Endothelial cell of umbilical vein (primary cell): ENCODE results near the gene CD226. TPM values are rescaled to one million over a fixed set of nuclear protein-coding genes. Genes with fewer than 3 reads are reported as not detected.

Experiments used
- BruUV-seq: library from RNA; stranded (reverse); fragments of 400-500 nt; replicated peaks from 2 replicates; lab custom pipeline; 2021; lab: Mats Ljungman, UMichigan
- CTCF ChIA-PET: fragments of 300-600, 350-600 bp; sonication (Branson Sonifier 250); formaldehyde crosslinking; loops from one replicate; lab custom pipeline; 2021; ENCODE audit warnings: antibody characterized with exemption, inconsistent platforms; lab: Charles Lee
- POLR2A ChIA-PET: fragments of 300-600, 350-600 bp; sonication (Branson Sonifier 250); formaldehyde crosslinking; loops from one replicate; lab custom pipeline; 2021; ENCODE audit warnings: antibody characterized with exemption, inconsistent platforms; lab: Charles Lee
- DNase-seq: peaks from one replicate; pipeline ENCODE4 v3.0.0-alpha.2; 2011; ENCODE audit warnings: low read depth, low spot score
- FAIRE-seq: peaks from 2 replicates; lab custom pipeline; 2011; peaks lifted over from hg19 to GRCh38; lab: Jason Lieb, UNC
- H2AFZ ChIP-seq: 2 replicates; pipeline ENCODE4 v1.6.0; 2012; ENCODE audit warnings: low read depth, low read length, control low read depth, inconsistent platforms
- H3K27ac ChIP-seq: 2 replicates; pipeline ENCODE4 v1.5.1; 2011; ENCODE audit warnings: low read depth, mild to moderate bottlenecking, control low read depth, low read length, moderate library complexity; ENCODE audit not compliant: insufficient read depth
- H3K27me3 ChIP-seq, 2 experiments: 2 replicates each; pipeline versions ENCODE4 v1.6.0 to v1.6.1; 2011; ENCODE audit warnings: low read length in 2 of 2, mixed read lengths in 1 of 2; ENCODE audit not compliant: control insufficient read depth in 2 of 2, insufficient read depth in 2 of 2
- H3K36me3 ChIP-seq, 2 experiments: 2 replicates in 1 of 2; 3 replicates in 1 of 2; pipeline ENCODE4 v1.5.1; 2011; ENCODE audit warnings: low read length in 2 of 2, mild to moderate bottlenecking in 1 of 2, moderate library complexity in 1 of 2; ENCODE audit not compliant: control insufficient read depth in 2 of 2, insufficient read depth in 2 of 2; ENCODE audit errors: extremely low read depth in 1 of 2
- H3K4me1 ChIP-seq: 3 replicates; pipeline ENCODE4 v1.5.1; 2011; ENCODE audit warnings: mild to moderate bottlenecking, low read length; ENCODE audit not compliant: control insufficient read depth, insufficient read depth; ENCODE audit errors: extremely low read depth
- H3K4me2 ChIP-seq: 2 replicates; pipeline ENCODE4 v1.6.1; 2011; ENCODE audit warnings: low read length, control low read depth, mixed read lengths; ENCODE audit not compliant: insufficient read depth
- H3K4me3 ChIP-seq, 3 experiments: fragments of 200-600 bp in 1 of 3; sonication (generic), shearing (Covaris generic) in 1 of 3; replicated peaks in 1 of 3; 2 replicates each; pipeline ENCODE4 v1.5.1; 2011 to 2016; ENCODE audit warnings: control low read depth in 3 of 3, low read length in 3 of 3, mild to moderate bottlenecking in 2 of 3, inconsistent platforms in 1 of 3, low read depth in 1 of 3, moderate library complexity in 1 of 3; ENCODE audit not compliant: insufficient read depth in 1 of 3
- H3K79me2 ChIP-seq: 2 replicates; pipeline ENCODE4 v1.6.0; 2012; ENCODE audit warnings: low read length, inconsistent platforms; ENCODE audit not compliant: control insufficient read depth, insufficient read depth
- H3K9ac ChIP-seq: replicated peaks from 2 replicates; pipeline ENCODE3; 2011; ENCODE audit warnings: low read length, control low read depth; ENCODE audit not compliant: insufficient read depth; ENCODE audit errors: extremely low read depth
- H3K9me1 ChIP-seq: replicated peaks from 3 replicates; pipeline ENCODE4 v1.6.0; 2011; ENCODE audit warnings: mild to moderate bottlenecking, low read length; ENCODE audit not compliant: control insufficient read depth, insufficient read depth; ENCODE audit errors: extremely low read depth
- H3K9me3 ChIP-seq: replicated peaks from 2 replicates; pipeline ENCODE4 v1.5.1; 2012; ENCODE audit warnings: low read length, inconsistent platforms; ENCODE audit not compliant: control insufficient read depth, insufficient read depth
- H4K20me1 ChIP-seq: replicated peaks from 2 replicates; pipeline ENCODE3; 2011; ENCODE audit warnings: mild to moderate bottlenecking, low read length; ENCODE audit not compliant: control insufficient read depth, insufficient read depth; ENCODE audit errors: extremely low read depth
- FOS ChIP-seq: IDR thresholded peaks from 2 replicates; pipeline ENCODE4 v1.6.1; 2011; ENCODE audit warnings: mild to moderate bottlenecking, low read length, moderate library complexity, borderline replicate concordance; ENCODE audit not compliant: insufficient read depth
- JUN ChIP-seq: IDR thresholded peaks from 2 replicates; pipeline ENCODE4 v1.6.1; 2011; ENCODE audit warnings: borderline replicate concordance, low read depth; ENCODE audit not compliant: insufficient read length, insufficient read depth
- MYC ChIP-seq: IDR thresholded peaks from one replicate; pipeline ENCODE4 v1.6.1; 2011; ENCODE audit warnings: mild to moderate bottlenecking, low read depth, low read length
- POLR2A ChIP-seq: IDR thresholded peaks from 2 replicates; pipeline ENCODE4 v1.6.1; 2012; ENCODE audit warnings: low read depth, mild to moderate bottlenecking, control low read depth, low read length
- dilution Hi-C: fragments of 300-500 bp; cut with MboI; formaldehyde crosslinking; loops from one replicate; pipeline ENCODE4 v1.15.0; 2019; ENCODE audit warnings: low sequenced_read_pairs; ENCODE audit not compliant: extremely low pct_ligation_motif_present
- intact Hi-C: fragments of 100-400 bp; cut with micrococcal nuclease; formaldehyde crosslinking; loops from one replicate; pipeline ENCODE4 v1.10.0; 2022
- polyA plus RNA-seq, 4 experiments: library from polyadenylated mRNA; depleted of rRNA in 3 of 4; stranded (reverse) in 3 of 4; unstranded in 1 of 4; fragments of >200 nt; gene quantifications; 2 replicates each; pipeline versions ENCODE4 v1.2.1 to v1.2.3, GENCODE V29; 2011 to 2012; ENCODE audit warnings: missing spikeins in 1 of 4
- total RNA-seq: library from RNA; stranded (reverse); gene quantifications from 2 replicates; pipeline ENCODE4 v1.2.3, GENCODE V29; 2021
- TF ChIP-seq, protein P1 (sequence below): IDR thresholded peaks from 2 replicates; pipeline ENCODE4 v1.6.1; 2011; ENCODE audit not compliant: insufficient read depth, insufficient read length

The CD226 gene
- total and polyA plus RNA-seq, 2 donors (not counting 3 experiments of a cell fraction or from before 2014, with no cell fraction given), result 0.20 TPM; not detected in 1

DNA sequence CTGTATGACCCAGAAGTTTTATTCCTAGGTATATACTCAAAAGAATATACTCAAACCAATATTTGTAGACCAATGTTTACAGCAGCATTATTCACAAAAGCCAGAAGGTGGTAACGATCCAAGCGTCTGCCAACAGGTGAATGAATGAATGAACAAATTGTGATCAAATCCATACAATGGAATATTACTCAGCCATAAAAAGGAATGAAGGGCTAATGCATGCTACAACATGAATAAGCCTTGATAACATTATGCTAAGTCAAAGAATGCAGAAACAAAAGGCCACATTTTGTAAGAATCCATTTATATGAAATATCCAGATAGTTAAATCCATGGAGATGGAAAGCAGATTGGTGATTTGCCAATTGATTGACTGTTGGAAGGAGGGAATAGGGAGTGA, 5.5 kb upstream of the CD226 start:
- no peaks in the 10 kb centered on the region for H3K36me3 ChIP-seq
- TF ChIP-seq POLR2A, result no peak
- H4K20me1 ChIP-seq, result no peaks in the 10 kb centered on the region
- H3K4me3 ChIP-seq, result no peak overlapping the region
- no peaks in the 10 kb centered on the region for H3K27me3 ChIP-seq
- H2AFZ ChIP-seq, result no peak overlapping the region
- H3K4me1 ChIP-seq, result no peaks in the 10 kb centered on the region
- intact Hi-C loops (no loop called here), dilution Hi-C loops (no loop called here)
- no peaks in the 10 kb centered on the region for H3K9me3 ChIP-seq
- FAIRE-seq, result no peak
- no peak overlapping the region for H3K27ac ChIP-seq
- H3K4me2 ChIP-seq, result no peak overlapping the region
- no peaks in the 10 kb centered on the region for H3K79me2 ChIP-seq
- no peak for DNase-seq
- POLR2A ChIA-PET, result no interaction called here
- CTCF ChIA-PET, result no interaction called here
- no TSS peak for BruUV-seq
- H3K9ac ChIP-seq, result no peak overlapping the region
- no peaks in the 10 kb centered on the region for H3K9me1 ChIP-seq

DNA sequence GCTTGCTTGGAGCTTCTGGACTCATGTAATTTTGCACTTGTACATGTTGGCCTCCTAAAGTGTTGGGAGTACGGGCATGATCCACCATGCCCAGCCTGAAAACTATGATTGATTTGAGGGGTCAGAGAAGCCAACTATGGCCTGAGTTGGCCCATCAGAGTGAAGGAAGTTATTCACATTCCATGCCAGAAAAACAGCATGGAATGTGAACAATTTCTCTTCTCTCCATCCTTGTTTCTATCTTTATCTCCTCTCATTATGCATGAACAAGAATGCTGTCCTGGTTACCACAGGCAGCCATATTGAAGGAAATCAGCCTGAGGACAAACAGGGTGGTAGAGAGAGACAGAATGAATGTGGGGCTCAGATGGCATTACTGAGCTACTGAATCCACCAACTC, 3.5 kb upstream of the CD226 start:
- CTCF ChIA-PET, result no interaction called here
- Histone ChIP-seq H3K4me1 (no peaks in the 10 kb centered on the region), H3K4me3 (no peak overlapping the region), H4K20me1 (no peaks in the 10 kb centered on the region), H3K36me3 (no peaks in the 10 kb centered on the region), H3K9me1 (no peaks in the 10 kb centered on the region), H3K27me3 (no peaks in the 10 kb centered on the region), H3K4me2 (no peak overlapping the region), H3K27ac (no peak overlapping the region), H3K79me2 (no peaks in the 10 kb centered on the region), H3K9me3 (no peaks in the 10 kb centered on the region), H2AFZ (no peak overlapping the region), H3K9ac (no peak overlapping the region)
- intact Hi-C loops (no loop called here), dilution Hi-C loops (no loop called here)
- POLR2A ChIA-PET, result no interaction called here
- BruUV-seq, result no TSS peak
- no peak for TF ChIP-seq POLR2A
- TF ChIP-seq, protein P1, sequence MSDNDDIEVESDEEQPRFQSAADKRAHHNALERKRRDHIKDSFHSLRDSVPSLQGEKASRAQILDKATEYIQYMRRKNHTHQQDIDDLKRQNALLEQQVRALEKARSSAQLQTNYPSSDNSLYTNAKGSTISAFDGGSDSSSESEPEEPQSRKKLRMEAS, result no peak
- no peak for TF ChIP-seq JUN
- TF ChIP-seq FOS, result no peak
- TF ChIP-seq MYC, result no peak
- DNase-seq, result peak; percentile 35
- no peak for FAIRE-seq
